HepG2 (cell line): ENCODE data around the gene NFATC1. TPM values are rescaled to one million over a fixed set of nuclear protein-coding genes. Genes with fewer than 3 reads are reported as not detected.

ENCODE experiments used
- ATAC-seq: fragments of 200-7000 bp; cut with Tn5 transposase; 3 replicates; pipeline ENCODE4 v1.9.1; 2020; ENCODE audit warnings: mild to moderate bottlenecking, moderate library complexity
- BruUV-seq: library from RNA; stranded (reverse); fragments of 400-500 nt; replicated peaks from 2 replicates; lab custom pipeline; 2021; lab: Mats Ljungman, UMichigan
- CTCF ChIA-PET: fragments of 300-600 bp; formaldehyde crosslinking; extraction: SDS; loops from one replicate; lab custom pipeline; 2021; ENCODE audit warnings: low total read pairs, inconsistent platforms, low intra/inter-chr PET ratio; lab: Yijun Ruan, JAX
- POLR2A ChIA-PET: fragments of 350-600 bp; sonication (Branson Sonifier 250); formaldehyde crosslinking; loops from one replicate; lab custom pipeline; 2020; ENCODE audit warnings: antibody characterized with exemption, inconsistent platforms; lab: Yijun Ruan, JAX
- DNase-seq: peaks from one replicate; pipeline ENCODE4 v3.0.0-alpha.2; 2015; ENCODE audit warnings: low spot score
- FAIRE-seq: peaks from 3 replicates; lab custom pipeline; 2011; peaks lifted over from hg19 to GRCh38; lab: Jason Lieb, UNC
- H2AFZ ChIP-seq: one replicate; pipeline ENCODE4 v1.6.1; 2011; ENCODE audit warnings: low read length, inconsistent platforms
- H3K27ac ChIP-seq: fragments of 300-600 bp; 3 replicates; pipeline ENCODE4 v1.8.0; 2011; ENCODE audit warnings: mixed run types, mild to moderate bottlenecking, mixed read lengths, low read length, inconsistent platforms; ENCODE audit not compliant: insufficient read depth; ENCODE audit errors: extremely low read length
- H3K27me3 ChIP-seq, 2 experiments: fragments of 200-600 bp in 1 of 2; 2 replicates in 1 of 2; 3 replicates in 1 of 2; pipeline versions ENCODE4 v1.6.0 to v1.8.0; 2011; ENCODE audit warnings: low read length in 2 of 2, mild to moderate bottlenecking in 2 of 2, moderate library complexity in 2 of 2, inconsistent platforms in 1 of 2; ENCODE audit not compliant: insufficient read depth in 2 of 2, control insufficient read depth in 1 of 2
- H3K36me3 ChIP-seq, 2 experiments: fragments of 200-600 bp in 1 of 2; replicated peaks in 1 of 2; 2 replicates in 1 of 2; 3 replicates in 1 of 2; pipeline versions ENCODE4 v1.5.1 to v1.8.0; 2011; ENCODE audit warnings: low read length in 2 of 2, inconsistent platforms in 1 of 2; ENCODE audit not compliant: insufficient read depth in 2 of 2, control insufficient read depth in 1 of 2
- H3K4me1 ChIP-seq: 2 replicates; pipeline ENCODE4 v1.5.1; 2012; ENCODE audit warnings: low read length, inconsistent platforms; ENCODE audit not compliant: insufficient read depth
- H3K4me2 ChIP-seq: 2 replicates; pipeline ENCODE4 v1.6.0; 2011; ENCODE audit warnings: low read depth, low read length, inconsistent platforms
- H3K4me3 ChIP-seq, 3 experiments: fragments of 200-600 bp in 1 of 3; sonication (generic), shearing (Covaris generic) in 1 of 3; replicated peaks in 1 of 3; 2 replicates each; pipeline ENCODE4 v1.5.1; 2011 to 2016; ENCODE audit warnings: low read length in 3 of 3, inconsistent platforms in 2 of 3, low read depth in 2 of 3, mild to moderate bottlenecking in 2 of 3, control low read depth in 1 of 3, mixed read lengths in 1 of 3; ENCODE audit not compliant: insufficient read depth in 1 of 3
- H3K79me2 ChIP-seq: one replicate; pipeline ENCODE4 v1.6.1; 2011; ENCODE audit warnings: low read length, inconsistent platforms; ENCODE audit not compliant: insufficient read depth
- H3K9ac ChIP-seq: 2 replicates; pipeline ENCODE4 v1.6.0; 2011; ENCODE audit warnings: mild to moderate bottlenecking, low read depth, low read length, inconsistent platforms; ENCODE audit not compliant: insufficient read depth
- H3K9me3 ChIP-seq: 2 replicates; pipeline ENCODE4 v1.5.1; 2012; ENCODE audit warnings: mild to moderate bottlenecking, low read length
- H4K20me1 ChIP-seq: 2 replicates; pipeline ENCODE4 v1.6.0; 2011; ENCODE audit warnings: inconsistent platforms, mild to moderate bottlenecking, low read length, moderate library complexity; ENCODE audit not compliant: insufficient read depth
- CSRNP1 ChIP-seq: sonication (generic); formaldehyde crosslinking; IDR thresholded peaks from 2 replicates; pipeline ENCODE4 v1.8.1; 2023; ENCODE audit warnings: mild to moderate bottlenecking, missing genetic modification reagents
- FOSL2 ChIP-seq: sonication (generic); formaldehyde crosslinking; IDR thresholded peaks from 2 replicates; pipeline ENCODE4 v1.4.0; 2020; ENCODE audit warnings: missing genetic modification reagents
- FOXP1 ChIP-seq, 2 experiments: fragments of 450-650 bp in 1 of 2; IDR thresholded peaks; 2 replicates each; pipeline ENCODE4 v1.6.1; 2017 to 2018; ENCODE audit warnings: antibody characterized with exemption in 1 of 2
- GPN1 ChIP-seq: sonication (generic); formaldehyde crosslinking; IDR thresholded peaks from 2 replicates; pipeline ENCODE4 v1.5.1; 2020; ENCODE audit warnings: missing genetic modification reagents, borderline replicate concordance
- ISX ChIP-seq: sonication (generic); formaldehyde crosslinking; conservative IDR thresholded peaks from 2 replicates; pipeline ENCODE4 v1.5.0; 2020; ENCODE audit warnings: missing genetic modification reagents
- ZNF275 ChIP-seq: sonication (generic); formaldehyde crosslinking; IDR thresholded peaks from 2 replicates; pipeline ENCODE4 v1.8.0; 2022; ENCODE audit warnings: missing genetic modification reagents, mild to moderate bottlenecking, inconsistent platforms, borderline replicate concordance
- ZNF646 ChIP-seq: sonication (generic); formaldehyde crosslinking; IDR thresholded peaks from 2 replicates; pipeline ENCODE4 v1.9.0; 2021; ENCODE audit warnings: mild to moderate bottlenecking, missing genetic modification reagents
- ZNF781 ChIP-seq: sonication (generic); formaldehyde crosslinking; IDR thresholded peaks from 2 replicates; pipeline ENCODE4 v1.5.1; 2020; ENCODE audit warnings: borderline replicate concordance, mild to moderate bottlenecking, missing genetic modification reagents; ENCODE audit errors: not compliant biosample characterization
- WGBS: methylation state at CpG from one replicate; pipeline ENCODE4 v1.1.6; 2017; ENCODE audit warnings: low lambda C conversion rate; 5-methylcytosine and 5-hydroxymethylcytosine counted together
- in situ Hi-C: cut with HindIII; loops from 2 replicates; pipeline ENCODE4 v1.10.0; 2017; ENCODE audit warnings: low pct_unique_long_range_greater_than_20kb; ENCODE audit not compliant: extremely low pct_ligation_motif_present
- intact Hi-C: fragments of 100-400 bp; cut with micrococcal nuclease; formaldehyde crosslinking; loops from one replicate; pipeline ENCODE4 v1.10.0; 2022; ENCODE audit not compliant: unreplicated experiment
- polyA plus RNA-seq, 8 experiments: library from polyadenylated mRNA; depleted of rRNA in 3 of 8; stranded (reverse) in 7 of 8; unstranded in 1 of 8; fragments of >200 nt; fragmentation: Illumina TruSeq in 4 of 8; extraction: Trizol in 4 of 8; gene quantifications; 2 replicates each; pipeline versions ENCODE4 v1.2.1 to v1.2.3, GENCODE V29; 2011 to 2016; ENCODE audit warnings: low read depth in 4 of 8, missing spikeins in 1 of 8, mixed read lengths in 1 of 8; ENCODE audit not compliant: insufficient read depth in 1 of 8
- total RNA-seq, 5 experiments: library from RNA; depleted of rRNA; stranded (reverse); fragments of >200 nt; fragmentation: Illumina TruSeq; extraction: Trizol; gene quantifications; 2 replicates each; pipeline ENCODE4 v1.2.3, GENCODE V29; 2016; ENCODE audit warnings: low read depth in 1 of 5
- TF ChIP-seq, protein P1 (sequence below): fragments of 450-650 bp; IDR thresholded peaks from 2 replicates; pipeline ENCODE4 v1.6.1; 2016

The NFATC1 gene
- total and polyA plus RNA-seq, 2 of the 13 experiments (the other 11 are each of a cell fraction or from before 2014, with no cell fraction given) = not detected

- CTCF ChIA-PET = no interaction called here
- H3K9me3 ChIP-seq = peaks cover 4% of the 10 kb centered on the region; the same call in 1 of the 2 replicates
- H3K4me2 ChIP-seq = no peak overlapping the region
- POLR2A ChIA-PET = no interaction called here
- 55% methylated on average over 4 of the region's 22 CpGs for WGBS
- ATAC-seq (no peak), DNase-seq (no peak), FAIRE-seq (no peak)
- intact Hi-C loops = no loop called here
- H3K4me3 ChIP-seq = no peak overlapping the region
- peaks cover 3 to 19% of the 10 kb centered on the region in 2 experiments; a peak in 3 of 5 replicates for H3K27me3 ChIP-seq
- H3K9ac ChIP-seq = no peak overlapping the region
- no peak overlapping the region for H2AFZ ChIP-seq
- H3K36me3 ChIP-seq = no peaks in the 10 kb centered on the region
- TF ChIP-seq, protein P1, sequence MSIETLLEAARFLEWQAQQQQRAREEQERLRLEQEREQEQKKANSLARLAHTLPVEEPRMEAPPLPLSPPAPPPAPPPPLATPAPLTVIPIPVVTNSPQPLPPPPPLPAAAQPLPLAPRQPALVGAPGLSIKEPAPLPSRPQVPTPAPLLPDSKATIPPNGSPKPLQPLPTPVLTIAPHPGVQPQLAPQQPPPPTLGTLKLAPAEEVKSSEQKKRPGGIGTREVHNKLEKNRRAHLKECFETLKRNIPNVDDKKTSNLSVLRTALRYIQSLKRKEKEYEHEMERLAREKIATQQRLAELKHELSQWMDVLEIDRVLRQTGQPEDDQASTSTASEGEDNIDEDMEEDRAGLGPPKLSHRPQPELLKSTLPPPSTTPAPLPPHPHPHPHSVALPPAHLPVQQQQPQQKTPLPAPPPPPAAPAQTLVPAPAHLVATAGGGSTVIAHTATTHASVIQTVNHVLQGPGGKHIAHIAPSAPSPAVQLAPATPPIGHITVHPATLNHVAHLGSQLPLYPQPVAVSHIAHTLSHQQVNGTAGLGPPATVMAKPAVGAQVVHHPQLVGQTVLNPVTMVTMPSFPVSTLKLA = no peak
- TF ChIP-seq ZNF646 (CRISPR knock-in tag) (no peak), ZNF275 (no peak), GPN1 (CRISPR knock-in tag) (no peak), FOSL2 (CRISPR knock-in tag) (no peak), FOXP1 (IDR thresholded peaks at IDR 0.05) (no peak), FOXP1 (CRISPR knock-in tag; IDR thresholded peaks at IDR 0.05) (no peak), ZNF781 (no peak), ISX (CRISPR knock-in tag) (no peak), CSRNP1 (CRISPR knock-in tag) (no peak)
- no peaks in the 10 kb centered on the region for H3K79me2 ChIP-seq
- no peaks in the 10 kb centered on the region for H4K20me1 ChIP-seq
- in situ Hi-C loops = no loop called here
- BruUV-seq = no TSS peak
- H3K4me1 ChIP-seq = peaks cover 12% of the 10 kb centered on the region
- H3K27ac ChIP-seq = no peak overlapping the region
These were observed 82.2 kb downstream of the NFATC1 start for GRCh38 chr18:79477711-79478483.
